ENCODE results near the gene CHP2.
"Not testable (repeated sequence)": the region's sequence is repeated elsewhere in the genome, so short reads cannot be mapped to it uniquely, and the experiment has no call there.

The CHP2 gene

GRCh38 chr16:23710504-23710903, 44.3 kb upstream of the CHP2 start:
- in situ Hi-C loops (cut with HindIII; ENCODE audit: low pct_ligation_motif_present, low sequenced_read_pairs) = no loop called here
- Histone ChIP-seq H3K27ac (no peak overlapping the region), H3K36me3 (replicated peaks) (no peaks in the 10 kb centered on the region), H3K27me3 (replicated peaks) (peaks cover 9% of the 10 kb centered on the region), H3K4me3 (ENCODE audit: low read depth, low read length) (no peak overlapping the region)
- no peak for DNase-seq
- no peak for TF ChIP-seq CTCF (IDR thresholded peaks at IDR 0.05; ENCODE audit: low read depth, low read length, missing control alignments)

GRCh38 chr16:23711785-23712184, 43.0 kb upstream of the CHP2 start:
- Histone ChIP-seq H3K27me3 (replicated peaks) (peaks cover 9% of the 10 kb centered on the region), H3K4me3 (ENCODE audit: low read depth, low read length) (no peak overlapping the region), H3K27ac (no peak overlapping the region), H3K36me3 (replicated peaks) (no peaks in the 10 kb centered on the region)
- no peak for TF ChIP-seq CTCF (IDR thresholded peaks at IDR 0.05; ENCODE audit: low read depth, low read length, missing control alignments)
- no peak for DNase-seq
- in situ Hi-C loops (cut with HindIII; ENCODE audit: low pct_ligation_motif_present, low sequenced_read_pairs) = no loop called here

- TF ChIP-seq CTCF (IDR thresholded peaks at IDR 0.05; ENCODE audit: low read depth, low read length, missing control alignments) = no peak
- no peaks in the 10 kb centered on the region for H3K36me3 ChIP-seq (replicated peaks)
- peaks cover 11% of the 10 kb centered on the region for H3K27me3 ChIP-seq (replicated peaks)
- in situ Hi-C loops (cut with HindIII; ENCODE audit: low pct_ligation_motif_present, low sequenced_read_pairs) = no loop called here
- no peak for DNase-seq
- H3K4me3 ChIP-seq (ENCODE audit: low read depth, low read length) = no peak within 1 kb of the TSS
- H3K27ac ChIP-seq = no peak within 1 kb of the TSS
Measured at GRCh38 chr16:23712976-23713375, 41.9 kb upstream of the CHP2 start, which contains the start of gene ERN2. Gene ERN2, minus strand, starts transcription at chr16:23713222. Its CDS starts 35 bp downstream, at chr16:23713187.

- Histone ChIP-seq H3K4me3 (ENCODE audit: low read depth, low read length) (no peak overlapping the region), H3K27ac (no peak overlapping the region), H3K36me3 (replicated peaks) (no peaks in the 10 kb centered on the region), H3K27me3 (replicated peaks) (peaks cover 11% of the 10 kb centered on the region)
- no peak for DNase-seq
- no peak for TF ChIP-seq CTCF (IDR thresholded peaks at IDR 0.05; ENCODE audit: low read depth, low read length, missing control alignments)
- in situ Hi-C loops (cut with HindIII; ENCODE audit: low pct_ligation_motif_present, low sequenced_read_pairs) = no loop called here
Measured at GRCh38 chr16:23716484-23716883, 38.3 kb upstream of the CHP2 start.

- H3K27me3 ChIP-seq (replicated peaks); H3K27ac ChIP-seq; H3K36me3 ChIP-seq (replicated peaks); DNase-seq; in situ Hi-C loops (cut with HindIII; ENCODE audit: low pct_ligation_motif_present, low sequenced_read_pairs); H3K4me3 ChIP-seq (ENCODE audit: low read depth, low read length): not testable (repeated sequence)
Measured at GRCh38 chr16:23722613-23723240, 32.1 kb upstream of the CHP2 start.

- no peak for TF ChIP-seq CTCF (IDR thresholded peaks at IDR 0.05; ENCODE audit: low read depth, low read length, missing control alignments)
- Histone ChIP-seq H3K27ac (no peak overlapping the region), H3K4me3 (ENCODE audit: low read depth, low read length) (no peak overlapping the region), H3K27me3 (replicated peaks) (no peaks in the 10 kb centered on the region), H3K36me3 (replicated peaks) (no peaks in the 10 kb centered on the region)
- in situ Hi-C loops (cut with HindIII; ENCODE audit: low pct_ligation_motif_present, low sequenced_read_pairs) = no loop called here
- DNase-seq = no peak
Measured at GRCh38 chr16:23724096-23724784, 30.6 kb upstream of the CHP2 start.

Measured in brain microvascular endothelial cell (primary cell).